Measurements from ENCODE around the gene SAFB. TPM values are rescaled to one million over a fixed set of nuclear protein-coding genes. Genes with fewer than 3 reads are reported as not detected.

SAFB gene
- polyA plus RNA-seq, 1 donor from 2014 or later: 89.8 TPM

DNA sequence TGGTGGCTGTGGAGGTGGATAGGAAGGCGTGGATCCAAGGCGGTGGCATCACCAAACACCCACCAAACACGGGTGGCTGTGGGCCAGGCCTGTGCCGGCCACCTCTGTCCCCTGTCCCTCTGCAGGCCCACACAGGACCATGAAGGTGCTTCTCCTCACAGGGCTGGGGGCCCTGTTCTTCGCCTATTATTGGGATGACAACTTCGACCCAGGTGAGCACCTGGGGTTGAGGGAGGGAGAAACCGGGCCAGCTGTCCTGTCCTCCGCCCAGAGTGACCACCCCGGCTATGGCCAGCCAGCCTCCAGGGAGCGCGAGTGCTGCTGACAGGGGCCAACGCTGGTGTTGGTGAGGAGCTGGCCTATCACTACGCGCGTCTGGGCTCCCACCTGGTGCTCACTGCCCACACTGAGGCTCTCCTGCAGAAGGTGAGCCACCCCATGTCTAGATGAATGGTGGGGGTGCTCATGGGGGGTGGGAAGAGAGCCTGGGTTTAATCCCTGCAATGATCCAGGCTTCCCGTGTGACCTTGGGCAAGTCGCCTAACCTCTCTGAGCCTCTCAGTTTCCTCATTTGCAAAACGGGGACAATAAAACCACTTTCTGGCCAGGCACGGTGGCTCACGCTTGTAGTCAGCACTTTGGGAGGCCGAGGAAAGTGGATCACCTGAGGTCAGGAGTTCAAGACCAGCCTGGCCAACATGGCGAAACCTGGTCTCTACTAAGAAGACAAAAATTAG, 62.0 kb downstream of the SAFB start:
- Histone ChIP-seq H3K79me2 (replicated peaks; ENCODE audit: insufficient read depth, low read length) (peaks cover 19% of the 10 kb centered on the region), H2AFZ (ENCODE audit: low read depth, low read length) (no peak overlapping the region), H3K9me2 (ENCODE audit: insufficient read depth, low read length) (no peaks in the 10 kb centered on the region), H3K27me3 (ENCODE audit: insufficient read depth, low read depth, low read length) (no peaks in the 10 kb centered on the region), H4K20me1 (ENCODE audit: insufficient read depth) (no peaks in the 10 kb centered on the region), H3F3A (ENCODE audit: insufficient read depth, low read length, poor library complexity, severe bottlenecking) (no peaks in the 10 kb centered on the region), H3K4me2 (ENCODE audit: low read length) (no peak overlapping the region), H3K9me3 (ENCODE audit: low read length) (no peaks in the 10 kb centered on the region), H3K27ac (ENCODE audit: low read length) (no peak overlapping the region), H3K36me3 (ENCODE audit: insufficient read depth, low read length) (no peaks in the 10 kb centered on the region), H3K9ac (ENCODE audit: low read length) (no peak overlapping the region), H3K4me3 (ENCODE audit: low read length) (no peak overlapping the region)
- no peak for TF ChIP-seq TAF1 (IDR thresholded peaks at IDR 0.05; ENCODE audit: low read depth)
- no peak for TF ChIP-seq MXI1 (conservative IDR thresholded peaks at IDR 0.05; ENCODE audit: poor library complexity, severe bottlenecking)
- no peak for TF ChIP-seq EZH2 (IDR thresholded peaks at IDR 0.05; ENCODE audit: borderline replicate concordance, insufficient read depth, low read length, poor library complexity, severe bottlenecking)
- TF ChIP-seq, protein P1, sequence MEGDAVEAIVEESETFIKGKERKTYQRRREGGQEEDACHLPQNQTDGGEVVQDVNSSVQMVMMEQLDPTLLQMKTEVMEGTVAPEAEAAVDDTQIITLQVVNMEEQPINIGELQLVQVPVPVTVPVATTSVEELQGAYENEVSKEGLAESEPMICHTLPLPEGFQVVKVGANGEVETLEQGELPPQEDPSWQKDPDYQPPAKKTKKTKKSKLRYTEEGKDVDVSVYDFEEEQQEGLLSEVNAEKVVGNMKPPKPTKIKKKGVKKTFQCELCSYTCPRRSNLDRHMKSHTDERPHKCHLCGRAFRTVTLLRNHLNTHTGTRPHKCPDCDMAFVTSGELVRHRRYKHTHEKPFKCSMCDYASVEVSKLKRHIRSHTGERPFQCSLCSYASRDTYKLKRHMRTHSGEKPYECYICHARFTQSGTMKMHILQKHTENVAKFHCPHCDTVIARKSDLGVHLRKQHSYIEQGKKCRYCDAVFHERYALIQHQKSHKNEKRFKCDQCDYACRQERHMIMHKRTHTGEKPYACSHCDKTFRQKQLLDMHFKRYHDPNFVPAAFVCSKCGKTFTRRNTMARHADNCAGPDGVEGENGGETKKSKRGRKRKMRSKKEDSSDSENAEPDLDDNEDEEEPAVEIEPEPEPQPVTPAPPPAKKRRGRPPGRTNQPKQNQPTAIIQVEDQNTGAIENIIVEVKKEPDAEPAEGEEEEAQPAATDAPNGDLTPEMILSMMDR (IDR thresholded peaks at IDR 0.05; ENCODE audit: poor library complexity, severe bottlenecking): no peak
- TF ChIP-seq EP300 (conservative IDR thresholded peaks at IDR 0.05; ENCODE audit: poor library complexity, severe bottlenecking): no peak
- no peak for TF ChIP-seq POLR2AphosphoS5 (IDR thresholded peaks at IDR 0.05)
- no peak for TF ChIP-seq SMC3 (conservative IDR thresholded peaks at IDR 0.05; ENCODE audit: poor library complexity)
- TF ChIP-seq, protein P2, sequence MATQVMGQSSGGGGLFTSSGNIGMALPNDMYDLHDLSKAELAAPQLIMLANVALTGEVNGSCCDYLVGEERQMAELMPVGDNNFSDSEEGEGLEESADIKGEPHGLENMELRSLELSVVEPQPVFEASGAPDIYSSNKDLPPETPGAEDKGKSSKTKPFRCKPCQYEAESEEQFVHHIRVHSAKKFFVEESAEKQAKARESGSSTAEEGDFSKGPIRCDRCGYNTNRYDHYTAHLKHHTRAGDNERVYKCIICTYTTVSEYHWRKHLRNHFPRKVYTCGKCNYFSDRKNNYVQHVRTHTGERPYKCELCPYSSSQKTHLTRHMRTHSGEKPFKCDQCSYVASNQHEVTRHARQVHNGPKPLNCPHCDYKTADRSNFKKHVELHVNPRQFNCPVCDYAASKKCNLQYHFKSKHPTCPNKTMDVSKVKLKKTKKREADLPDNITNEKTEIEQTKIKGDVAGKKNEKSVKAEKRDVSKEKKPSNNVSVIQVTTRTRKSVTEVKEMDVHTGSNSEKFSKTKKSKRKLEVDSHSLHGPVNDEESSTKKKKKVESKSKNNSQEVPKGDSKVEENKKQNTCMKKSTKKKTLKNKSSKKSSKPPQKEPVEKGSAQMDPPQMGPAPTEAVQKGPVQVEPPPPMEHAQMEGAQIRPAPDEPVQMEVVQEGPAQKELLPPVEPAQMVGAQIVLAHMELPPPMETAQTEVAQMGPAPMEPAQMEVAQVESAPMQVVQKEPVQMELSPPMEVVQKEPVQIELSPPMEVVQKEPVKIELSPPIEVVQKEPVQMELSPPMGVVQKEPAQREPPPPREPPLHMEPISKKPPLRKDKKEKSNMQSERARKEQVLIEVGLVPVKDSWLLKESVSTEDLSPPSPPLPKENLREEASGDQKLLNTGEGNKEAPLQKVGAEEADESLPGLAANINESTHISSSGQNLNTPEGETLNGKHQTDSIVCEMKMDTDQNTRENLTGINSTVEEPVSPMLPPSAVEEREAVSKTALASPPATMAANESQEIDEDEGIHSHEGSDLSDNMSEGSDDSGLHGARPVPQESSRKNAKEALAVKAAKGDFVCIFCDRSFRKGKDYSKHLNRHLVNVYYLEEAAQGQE (IDR thresholded peaks at IDR 0.05; ENCODE audit: borderline replicate concordance): no peak
- no peak for TF ChIP-seq RAD21 (conservative IDR thresholded peaks at IDR 0.05)

DNA sequence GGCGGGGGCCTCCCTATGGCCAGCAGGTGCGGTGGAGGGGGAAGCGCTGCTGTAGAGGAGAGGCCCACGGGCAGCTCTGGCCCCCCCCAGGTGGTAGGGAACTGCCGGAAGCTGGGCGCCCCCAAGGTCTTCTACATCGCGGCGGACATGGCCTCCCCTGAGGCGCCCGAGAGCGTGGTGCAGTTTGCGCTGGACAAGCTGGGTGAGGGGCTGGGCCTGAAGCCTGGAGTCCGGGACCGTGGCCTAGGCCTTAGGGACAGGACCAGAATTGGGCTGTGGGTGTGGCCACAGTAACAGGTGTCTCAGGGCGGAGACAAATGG, 63.4 kb downstream of the SAFB start:
- Histone ChIP-seq H3K9ac (ENCODE audit: low read length) (no peak overlapping the region), H4K20me1 (ENCODE audit: insufficient read depth) (peaks cover 4% of the 10 kb centered on the region), H3K9me2 (ENCODE audit: insufficient read depth, low read length) (no peaks in the 10 kb centered on the region), H3K4me3 (ENCODE audit: low read length) (peak overlapping the region; percentile 56), H2AFZ (ENCODE audit: low read depth, low read length) (no peak overlapping the region), H3K4me2 (ENCODE audit: low read length) (no peak overlapping the region), H3F3A (ENCODE audit: insufficient read depth, low read length, poor library complexity, severe bottlenecking) (no peaks in the 10 kb centered on the region), H3K36me3 (ENCODE audit: insufficient read depth, low read length) (no peaks in the 10 kb centered on the region), H3K27ac (ENCODE audit: low read length) (no peak overlapping the region), H3K79me2 (replicated peaks; ENCODE audit: insufficient read depth, low read length) (peaks cover 20% of the 10 kb centered on the region), H3K9me3 (ENCODE audit: low read length) (no peaks in the 10 kb centered on the region), H3K27me3 (ENCODE audit: insufficient read depth, low read depth, low read length) (no peaks in the 10 kb centered on the region)
- TF ChIP-seq EZH2 (IDR thresholded peaks at IDR 0.05; ENCODE audit: borderline replicate concordance, insufficient read depth, low read length, poor library complexity, severe bottlenecking): no peak
- no peak for TF ChIP-seq SMC3 (conservative IDR thresholded peaks at IDR 0.05; ENCODE audit: poor library complexity)
- TF ChIP-seq, protein P1 (IDR thresholded peaks at IDR 0.05; ENCODE audit: poor library complexity, severe bottlenecking): no peak
- TF ChIP-seq RAD21 (conservative IDR thresholded peaks at IDR 0.05): no peak
- no peak for TF ChIP-seq MXI1 (conservative IDR thresholded peaks at IDR 0.05; ENCODE audit: poor library complexity, severe bottlenecking)
- TF ChIP-seq POLR2AphosphoS5 (IDR thresholded peaks at IDR 0.05): no peak
- no peak for TF ChIP-seq EP300 (conservative IDR thresholded peaks at IDR 0.05; ENCODE audit: poor library complexity, severe bottlenecking)
- TF ChIP-seq, protein P2 (IDR thresholded peaks at IDR 0.05; ENCODE audit: borderline replicate concordance): no peak
- no peak for TF ChIP-seq TAF1 (IDR thresholded peaks at IDR 0.05; ENCODE audit: low read depth)
